ENCODE results near the gene ABCF3. TPM values are rescaled to one million over a fixed set of nuclear protein-coding genes. Genes with fewer than 3 reads are reported as not detected.

The ABCF3 gene
- total RNA-seq, 8 experiments from 2014 or later: 21.6 to 67.9 (median 40.6) TPM

GRCh38 chr3:184172681-184173373 is 13.2 kb upstream of the ABCF3 start:
- no peak overlapping the region for H3K4me3 ChIP-seq
- in situ Hi-C loops (cut with MboI; ENCODE audit: low pct_unique_long_range_greater_than_20kb in 2 of 9, low sequenced_read_pairs in 9 of 9, unreplicated experiment in 9 of 9): no loop called here
- peaks cover 11 to 15% of the 10 kb centered on the region in 2 donors for H3K4me1 ChIP-seq (replicated peaks in 1 of 2)
- 13 to 94% (median 83%) methylated on average over 2 to 5 of the region's 5 CpGs; no CpG with 5 or more reads in 1 of the 10 experiments for WGBS, 10 experiments
- no peak overlapping the region for H3K27ac ChIP-seq
- peak in 2 of 8 experiments; percentile 1 to 2 for ATAC-seq (replicated peaks in 6 of 8)

- peaks cover 12 to 15% of the 10 kb centered on the region in 2 donors for H3K4me1 ChIP-seq (replicated peaks in 1 of 2)
- in situ Hi-C loops (cut with MboI; ENCODE audit: low pct_unique_long_range_greater_than_20kb in 2 of 9, low sequenced_read_pairs in 9 of 9, unreplicated experiment in 9 of 9): no loop called here
- H3K4me3 ChIP-seq: no peak overlapping the region
- no peak for ATAC-seq (replicated peaks in 6 of 8)
- H3K27ac ChIP-seq: no peak overlapping the region
- WGBS, 10 experiments: 67 to 100% (median 89%) methylated on average over 1 to 2 of the region's 2 CpGs; no CpG with 5 or more reads in 3 of the 10 experiments
Observed at GRCh38 chr3:184173374-184173722, 12.7 kb upstream of the ABCF3 start.

GRCh38 chr3:184174284-184174645 is 11.7 kb upstream of the ABCF3 start:
- in situ Hi-C loops (cut with MboI; ENCODE audit: low pct_unique_long_range_greater_than_20kb in 2 of 9, low sequenced_read_pairs in 9 of 9, unreplicated experiment in 9 of 9): no loop called here
- 0 to 67% (median 14%) methylated on average over 1 to 4 of the region's 4 CpGs; no CpG with 5 or more reads in 1 of the 10 experiments for WGBS, 10 experiments
- no peak for ATAC-seq (replicated peaks in 6 of 8)
- Histone ChIP-seq H3K27ac (no peak overlapping the region), H3K4me1 (replicated peaks in 1 of 2) (peaks cover 12 to 15% of the 10 kb centered on the region in 2 donors), H3K4me3 (no peak overlapping the region)

- in situ Hi-C loops (cut with MboI; ENCODE audit: low pct_unique_long_range_greater_than_20kb in 2 of 9, low sequenced_read_pairs in 9 of 9, unreplicated experiment in 9 of 9): no loop called here
- Histone ChIP-seq H3K4me1 (replicated peaks in 1 of 2) (peaks cover 12 to 15% of the 10 kb centered on the region in 2 donors), H3K27ac (peak within 1 kb of the TSS; percentile 91 to 92), H3K4me3 (peak within 1 kb of the TSS; percentile 89 to 97 (median 95))
- ATAC-seq (replicated peaks in 6 of 8): peak; percentile 39 to 88 (median 83)
- WGBS, 10 experiments: 0 to 3% (median 1%) methylated on average over 2 to 21 of the region's 73 CpGs; no CpG with 5 or more reads in 4 of the 10 experiments
Observed at GRCh38 chr3:184174646-184175492, 11.1 kb upstream of the ABCF3 start, which contains the start of gene AP2M1. AP2M1 (plus strand) TSS chr3:184174855; CDS start chr3:184176994, 2,139 bp downstream.

- in situ Hi-C loops (cut with MboI; ENCODE audit: low pct_unique_long_range_greater_than_20kb in 2 of 9, low sequenced_read_pairs in 9 of 9, unreplicated experiment in 9 of 9): no loop called here
- Histone ChIP-seq H3K27ac (peak overlapping the region; percentile 91 to 92), H3K4me3 (peak overlapping the region; percentile 89 to 97 (median 95)), H3K4me1 (replicated peaks in 1 of 2) (peaks cover 12 to 15% of the 10 kb centered on the region in 2 donors)
- no peak for ATAC-seq (replicated peaks in 6 of 8)
- WGBS, 10 experiments: 0 to 17% (median 4%) methylated on average over 1 to 8 of the region's 8 CpGs; no CpG with 5 or more reads in 2 of the 10 experiments
Observed at GRCh38 chr3:184175506-184175905, 10.5 kb upstream of the ABCF3 start.

- peaks cover 12 to 15% of the 10 kb centered on the region in 2 donors for H3K4me1 ChIP-seq (replicated peaks in 1 of 2)
Observed at GRCh38 chr3:184175981-184176376, 10.0 kb upstream of the ABCF3 start.

GRCh38 chr3:184176377-184177330 is 9.3 kb upstream of the ABCF3 start:
- ATAC-seq (replicated peaks in 6 of 8): peak; percentile 30 to 66 (median 56)
- peaks cover 12 to 15% of the 10 kb centered on the region in 2 donors for H3K4me1 ChIP-seq (replicated peaks in 1 of 2)
- WGBS, 10 experiments: 0 to 25% (median 0%) methylated on average over 1 to 4 of the region's 19 CpGs; no CpG with 5 or more reads in 4 of the 10 experiments
- peak overlapping the region; percentile 68 to 75 for H3K27ac ChIP-seq
- peak overlapping the region; percentile 89 to 97 (median 95) for H3K4me3 ChIP-seq
- in situ Hi-C loops (cut with MboI; ENCODE audit: low pct_unique_long_range_greater_than_20kb in 2 of 9, low sequenced_read_pairs in 9 of 9, unreplicated experiment in 9 of 9): no loop called here

More at GRCh38 chr3:184175981-184176376, 10.0 kb upstream of the ABCF3 start:
- in situ Hi-C loops (cut with MboI; ENCODE audit: low pct_unique_long_range_greater_than_20kb in 2 of 9, low sequenced_read_pairs in 9 of 9, unreplicated experiment in 9 of 9): no loop called here
- peak overlapping the region; percentile 89 to 97 (median 95) for H3K4me3 ChIP-seq
- ATAC-seq (replicated peaks in 6 of 8): peak in 5 of 8 experiments; percentile 0 to 8 (median 1)
- 0 to 25% (median 0%) methylated on average over 1 to 3 of the region's 3 CpGs; no CpG with 5 or more reads in 4 of the 10 experiments for WGBS, 10 experiments
- peak overlapping the region; percentile 68 to 75 for H3K27ac ChIP-seq

GRCh38 chr3:184177331-184177731 is 8.7 kb upstream of the ABCF3 start:
- peak overlapping the region; percentile 68 to 75 for H3K27ac ChIP-seq
- ATAC-seq (replicated peaks in 6 of 8): peak in 3 of 8 experiments; percentile 1 to 3 (median 1)
- H3K4me1 ChIP-seq (replicated peaks in 1 of 2): peaks cover 12 to 15% of the 10 kb centered on the region in 2 donors
- peak overlapping the region in 4 of 5 donors; percentile 89 to 97 (median 94) for H3K4me3 ChIP-seq
- in situ Hi-C loops (cut with MboI; ENCODE audit: low pct_unique_long_range_greater_than_20kb in 2 of 9, low sequenced_read_pairs in 9 of 9, unreplicated experiment in 9 of 9): no loop called here
- 27 to 40% methylated on average over 1 to 2 of the region's 4 CpGs; no CpG with 5 or more reads in 8 of the 10 experiments for WGBS, 10 experiments

GRCh38 chr3:184177767-184178306 is 8.2 kb upstream of the ABCF3 start:
- in situ Hi-C loops (cut with MboI; ENCODE audit: low pct_unique_long_range_greater_than_20kb in 2 of 9, low sequenced_read_pairs in 9 of 9, unreplicated experiment in 9 of 9): no loop called here
- ATAC-seq (replicated peaks in 6 of 8): no peak
- H3K27ac ChIP-seq: peak overlapping the region; percentile 5 to 75
- peaks cover 12 to 15% of the 10 kb centered on the region in 2 donors for H3K4me1 ChIP-seq (replicated peaks in 1 of 2)
- no peak overlapping the region for H3K4me3 ChIP-seq
- WGBS, 10 experiments: 95 to 100% (median 100%) methylated on average over 1 to 7 of the region's 14 CpGs; no CpG with 5 or more reads in 7 of the 10 experiments

GRCh38 chr3:184178521-184179138 is 7.4 kb upstream of the ABCF3 start:
- in situ Hi-C loops (cut with MboI; ENCODE audit: low pct_unique_long_range_greater_than_20kb in 2 of 9, low sequenced_read_pairs in 9 of 9, unreplicated experiment in 9 of 9): no loop called here
- WGBS, 10 experiments: 80 to 100% (median 99%) methylated on average over 1 to 10 of the region's 13 CpGs; no CpG with 5 or more reads in 3 of the 10 experiments
- no peak for ATAC-seq (replicated peaks in 6 of 8)
- H3K27ac ChIP-seq: no peak overlapping the region
- H3K4me1 ChIP-seq (replicated peaks in 1 of 2): peaks cover 12 to 15% of the 10 kb centered on the region in 2 donors
- H3K4me3 ChIP-seq: no peak overlapping the region

GRCh38 chr3:184180165-184180564 is 5.8 kb upstream of the ABCF3 start:
- peaks cover 13 to 16% of the 10 kb centered on the region in 2 donors for H3K4me1 ChIP-seq (replicated peaks in 1 of 2)
- no peak overlapping the region for H3K27ac ChIP-seq
- peak in 2 of 8 experiments; percentile 11 to 15 for ATAC-seq (replicated peaks in 6 of 8)
- H3K4me3 ChIP-seq: no peak overlapping the region
- in situ Hi-C loops (cut with MboI; ENCODE audit: low pct_unique_long_range_greater_than_20kb in 2 of 9, low sequenced_read_pairs in 9 of 9, unreplicated experiment in 9 of 9): no loop called here
- 33 to 96% (median 83%) methylated on average over 1 to 6 of the region's 6 CpGs; no CpG with 5 or more reads in 4 of the 10 experiments for WGBS, 10 experiments
